K562 (cell line): Measurements from ENCODE around the gene SBDS. TPM values are rescaled to one million over a fixed set of nuclear protein-coding genes. Genes with fewer than 3 reads are reported as not detected.
"Not testable (repeated sequence)": the region's sequence is repeated elsewhere in the genome, so short reads cannot be mapped to it uniquely, and the experiment has no call there.

Experiments used
- ATAC-seq: fragments of 200-7000 bp; cut with Tn5 transposase; 3 replicates; pipeline ENCODE4 v1.9.1; 2020; ENCODE audit warnings: moderate library complexity
- BruUV-seq: library from RNA; stranded (reverse); fragments of 400-500 nt; replicated peaks from 2 replicates; lab custom pipeline; 2021; lab: Mats Ljungman, UMichigan
- CTCF ChIA-PET: fragments of 300-600 bp; formaldehyde crosslinking; extraction: SDS; loops from one replicate; lab custom pipeline; 2021; ENCODE audit warnings: low intra/inter-chr PET ratio; lab: Yijun Ruan, JAX
- POLR2A ChIA-PET: fragments of 300-600, 350-650 bp; sonication (Branson Sonifier 250); formaldehyde crosslinking; extraction: SDS; loops from one replicate; lab custom pipeline; 2021; ENCODE audit warnings: antibody characterized with exemption, inconsistent platforms; lab: Yijun Ruan, JAX
- DNase-seq, 4 experiments: peaks; one replicate each; pipeline versions ENCODE4 v3.0.0 to v3.0.0-alpha.2; 2011 to 2018; ENCODE audit warnings: low spot score in 3 of 4, mixed read lengths in 3 of 4; ENCODE audit errors: extremely low read depth in 1 of 4
- FAIRE-seq: peaks from 2 replicates; lab custom pipeline; 2011; peaks lifted over from hg19 to GRCh38; lab: Jason Lieb, UNC
- H2AFZ ChIP-seq: 2 replicates; pipeline ENCODE4 v1.6.0; 2011; ENCODE audit warnings: low read depth, low read length, control low read depth, inconsistent platforms
- H3K27ac ChIP-seq: fragments of 200-600 bp; 3 replicates; pipeline ENCODE4 v1.8.0; 2011; ENCODE audit warnings: low read depth, mild to moderate bottlenecking, control low read depth, inconsistent platforms, low read length, moderate library complexity, mixed read lengths; ENCODE audit errors: extremely low read depth
- H3K27me3 ChIP-seq, 2 experiments: fragments of 300-600 bp in 1 of 2; 2 replicates in 1 of 2; 3 replicates in 1 of 2; pipeline versions ENCODE4 v1.6.0 to v1.8.0; 2011; ENCODE audit warnings: inconsistent platforms in 2 of 2, low read length in 2 of 2, mild to moderate bottlenecking in 1 of 2, mixed read lengths in 1 of 2, moderate library complexity in 1 of 2; ENCODE audit not compliant: control insufficient read depth in 2 of 2, insufficient read depth in 2 of 2
- H3K36me3 ChIP-seq: fragments of 300-600 bp; 3 replicates; pipeline ENCODE4 v1.8.0; 2011; ENCODE audit warnings: mild to moderate bottlenecking, low read length, inconsistent platforms; ENCODE audit not compliant: control insufficient read depth, insufficient read depth
- H3K4me1 ChIP-seq, 2 experiments: fragments of 200-600 bp in 1 of 2; replicated peaks in 1 of 2; 2 replicates in 1 of 2; 3 replicates in 1 of 2; pipeline versions ENCODE4 v1.5.1 to v1.8.0; 2011; ENCODE audit warnings: inconsistent platforms in 2 of 2, low read length in 2 of 2, mild to moderate bottlenecking in 1 of 2, mixed read lengths in 1 of 2, moderate library complexity in 1 of 2; ENCODE audit not compliant: control insufficient read depth in 2 of 2, insufficient read depth in 2 of 2
- H3K4me2 ChIP-seq: 2 replicates; pipeline ENCODE4 v1.6.1; 2011; ENCODE audit warnings: low read length, control low read depth, inconsistent platforms, mixed read lengths; ENCODE audit not compliant: insufficient read depth
- H3K4me3 ChIP-seq: fragments of 200-600 bp; sonication (generic), shearing (Covaris generic); 2 replicates; pipeline ENCODE4 v1.5.1; 2016; ENCODE audit warnings: control low read depth, inconsistent platforms
- H3K79me2 ChIP-seq: fragments of 200-600 bp; 3 replicates; pipeline ENCODE4 v1.8.0; 2011; ENCODE audit warnings: low read length, inconsistent platforms; ENCODE audit not compliant: control insufficient read depth, insufficient read depth
- H3K9ac ChIP-seq, 2 experiments: 2 replicates each; pipeline versions ENCODE4 v1.6.0 to v1.6.1; 2011; ENCODE audit warnings: low read depth in 2 of 2, low read length in 2 of 2, control low read depth in 1 of 2, inconsistent platforms in 1 of 2, mild to moderate bottlenecking in 1 of 2, mixed read lengths in 1 of 2; ENCODE audit not compliant: insufficient read depth in 1 of 2
- H3K9me1 ChIP-seq: one replicate; pipeline ENCODE4 v1.6.0; 2011; ENCODE audit warnings: inconsistent platforms, mild to moderate bottlenecking, low read length, moderate library complexity; ENCODE audit not compliant: control insufficient read depth, insufficient read depth
- H3K9me3 ChIP-seq: replicated peaks from 2 replicates; pipeline ENCODE4 v1.5.1; 2011; ENCODE audit warnings: low read depth, low read length, inconsistent platforms; ENCODE audit not compliant: control insufficient read depth, insufficient read depth
- H4K20me1 ChIP-seq: replicated peaks from 2 replicates; pipeline ENCODE4 v1.6.1; 2011; ENCODE audit warnings: low read length, inconsistent platforms, mixed read lengths; ENCODE audit not compliant: control insufficient read depth, insufficient read depth
- ARID1B ChIP-seq: fragments of 450-650 bp; IDR thresholded peaks from 2 replicates; pipeline ENCODE4 v1.6.1; 2016; ENCODE audit warnings: antibody characterized with exemption, mild to moderate bottlenecking, inconsistent platforms
- C11orf30 ChIP-seq: fragments of 450-650 bp; IDR thresholded peaks from 2 replicates; pipeline ENCODE4 v1.6.1; 2016; ENCODE audit warnings: low read depth, mild to moderate bottlenecking
- CEBPB ChIP-seq: fragments of 450-650 bp; IDR thresholded peaks from 2 replicates; pipeline ENCODE4 v1.6.1; 2016; ENCODE audit warnings: missing genetic modification characterization, missing compliant biosample characterization
- DPF2 ChIP-seq: fragments of 450-650 bp; IDR thresholded peaks from 2 replicates; pipeline ENCODE4 v1.6.1; 2016
- EP300 ChIP-seq: IDR thresholded peaks from 2 replicates; pipeline ENCODE4 v1.6.1; 2012; ENCODE audit warnings: low read length, improper control_type of control experiment
- FOSL1 ChIP-seq: fragments of 200-800 bp; sonication (Bioruptor generic); conservative IDR thresholded peaks from 2 replicates; pipeline ENCODE4 v1.6.1; 2016; ENCODE audit warnings: missing genetic modification characterization, missing compliant biosample characterization
- KDM1A ChIP-seq, 2 experiments: fragments of 450-650 bp; IDR thresholded peaks; 2 replicates each; pipeline ENCODE4 v1.6.1; 2016; ENCODE audit warnings: mild to moderate bottlenecking in 2 of 2
- MAFG ChIP-seq: fragments of 450-650 bp; conservative IDR thresholded peaks from 2 replicates; pipeline ENCODE4 v1.6.1; 2016; ENCODE audit warnings: missing genetic modification characterization, missing compliant biosample characterization
- MEIS2 ChIP-seq: fragments of 450-650 bp; IDR thresholded peaks from 2 replicates; pipeline ENCODE4 v1.6.1; 2014; ENCODE audit warnings: mild to moderate bottlenecking; ENCODE audit not compliant: partially characterized antibody
- NFE2 ChIP-seq: IDR thresholded peaks from 2 replicates; pipeline ENCODE4 v1.6.1; 2014; ENCODE audit warnings: antibody characterized with exemption, low read depth
- NFIC ChIP-seq: fragments of 450-650 bp; IDR thresholded peaks from 2 replicates; pipeline ENCODE4 v1.6.1; 2017; ENCODE audit warnings: mild to moderate bottlenecking, inconsistent platforms
- RCOR1 ChIP-seq, 2 experiments: IDR thresholded peaks; 2 replicates each; pipeline ENCODE4 v1.6.1; 2012; ENCODE audit warnings: low read depth in 2 of 2, low read length in 2 of 2, borderline replicate concordance in 1 of 2, improper control_type of control experiment in 1 of 2
- SMARCA4 ChIP-seq: fragments of 450-650 bp; IDR thresholded peaks from 2 replicates; pipeline ENCODE4 v1.6.1; 2016
- SOX6 ChIP-seq: fragments of 450-650 bp; IDR thresholded peaks from 2 replicates; pipeline ENCODE4 v1.6.1; 2014; ENCODE audit warnings: mild to moderate bottlenecking
- SRF ChIP-seq, 2 experiments: fragments of 250-450, 450-650 bp in 1 of 2; sonication (Bioruptor Pico) in 1 of 2; sonication (generic) in 1 of 2; formaldehyde crosslinking; IDR thresholded peaks; 2 replicates each; pipeline versions ENCODE4 v1.5.0 to v1.5.1; 2020 to 2022; ENCODE audit warnings: mild to moderate bottlenecking in 1 of 2, missing genetic modification reagents in 1 of 2
- WGBS: fragments of 100-300 bp; shearing (Covaris generic); methylation state at CpG from one replicate; pipeline ENCODE4 v1.1.6; 2016; ENCODE audit warnings: low coverage, mixed read lengths; ENCODE audit not compliant: insufficient coverage; ENCODE audit errors: missing lambda C conversion rate; 5-methylcytosine and 5-hydroxymethylcytosine counted together
- in situ Hi-C: fragments of 300-500 bp; cut with MboI; formaldehyde crosslinking; loops from 4 replicates; pipeline ENCODE4 v1.15.0; 2018; ENCODE audit warnings: inconsistent platforms, mixed read lengths
- intact Hi-C: fragments of 100-400 bp; cut with micrococcal nuclease; formaldehyde crosslinking; loops from 2 replicates; pipeline ENCODE4 v1.14.2; 2022
- polyA plus RNA-seq, 8 experiments: library from polyadenylated mRNA; depleted of rRNA in 4 of 8; stranded (reverse) in 5 of 8; unstranded in 3 of 8; fragments of >200 nt; fragmentation: Nextera tagmentation in 2 of 8; fragmentation: Illumina TruSeq in 1 of 8; extraction: Ambion mirVana in 2 of 8; extraction: Trizol in 1 of 8; gene quantifications; 2 replicates each; pipeline versions ENCODE4 v1.2.1 to v1.2.3, GENCODE V29; 2011 to 2014; ENCODE audit warnings: inconsistent platforms in 1 of 8, missing spikeins in 1 of 8
- total RNA-seq, 7 experiments: library from RNA; depleted of rRNA in 6 of 7; stranded (reverse); fragments of >200 nt in 6 of 7; fragmentation: Illumina TruSeq in 2 of 7; extraction: Trizol in 2 of 7; gene quantifications; 2 replicates each; pipeline versions ENCODE4 v1.2.1 to v1.2.3, GENCODE V29; 2011 to 2021; ENCODE audit warnings: low replicate concordance in 1 of 7
- TF ChIP-seq, protein P1 (sequence below): fragments of 450-650 bp; IDR thresholded peaks from 2 replicates; pipeline ENCODE4 v1.6.1; 2016
- TF ChIP-seq, protein P2 (sequence below): sonication (generic); IDR thresholded peaks from 2 replicates; pipeline ENCODE4 v1.6.1; 2016
- TF ChIP-seq, protein P3 (sequence below), 2 experiments: IDR thresholded peaks in 1 of 2; conservative IDR thresholded peaks in 1 of 2; 2 replicates each; pipeline ENCODE4 v1.6.1; 2016; ENCODE audit warnings: low read depth in 2 of 2, mild to moderate bottlenecking in 1 of 2, missing compliant biosample characterization in 1 of 2, missing genetic modification characterization in 1 of 2, moderate library complexity in 1 of 2

The SBDS gene
- total and polyA plus RNA-seq, 9 of the 15 experiments (the other 6 are each of a cell fraction or from before 2014, with no cell fraction given): 105 to 174 (median 117) TPM

DNA sequence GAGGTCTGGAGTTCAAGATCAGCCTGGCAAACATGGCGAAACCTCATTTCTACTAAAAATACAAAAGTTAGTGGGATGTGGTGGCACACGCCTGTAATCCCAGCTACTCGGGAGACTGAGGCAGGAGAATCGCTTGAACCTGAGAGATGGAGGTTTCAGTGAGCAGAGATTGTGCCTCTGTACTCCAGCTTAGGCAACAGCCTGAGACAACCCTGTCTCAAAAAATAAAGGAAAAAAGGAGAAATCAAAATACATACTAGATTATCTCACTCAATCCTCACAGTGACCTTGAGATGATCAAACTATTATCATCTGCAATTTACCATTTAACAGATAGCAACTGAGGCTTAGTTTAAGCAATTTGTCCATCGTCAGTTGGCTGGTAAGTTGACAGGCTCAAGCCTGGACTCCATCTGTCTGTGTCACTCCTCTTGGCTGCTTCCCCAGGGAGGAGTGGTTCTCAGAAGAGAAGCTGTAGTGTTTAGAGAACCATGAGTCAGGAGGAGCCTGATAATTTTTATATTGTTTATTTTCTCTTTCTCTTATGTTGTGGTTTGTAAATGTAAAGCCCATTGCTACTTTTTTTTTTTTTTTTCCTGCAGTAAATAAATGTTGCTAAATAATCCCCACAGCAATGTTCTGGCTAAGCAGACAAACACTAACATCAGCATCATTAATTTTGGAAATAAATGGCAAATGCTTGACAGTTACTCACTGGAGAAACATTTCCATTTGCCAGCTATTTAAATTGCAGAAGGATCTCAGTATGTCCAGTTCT, 47.6 kb upstream of the SBDS start:
- FAIRE-seq (peak; percentile 84), ATAC-seq (peak; percentile 94), DNase-seq (peak in 2 of 4 experiments; percentile 29 to 67)
- in situ Hi-C loops, H4K20me1 ChIP-seq, H3K27me3 ChIP-seq, H2AFZ ChIP-seq, H3K27ac ChIP-seq, H3K4me2 ChIP-seq, CTCF ChIA-PET, POLR2A ChIA-PET, BruUV-seq, H3K79me2 ChIP-seq, H3K9me1 ChIP-seq, H3K9ac ChIP-seq, H3K9me3 ChIP-seq, H3K4me3 ChIP-seq: not testable (repeated sequence)
- intact Hi-C loops: loop anchor here (10.0 kb wide), 1 partner anchor 62 kb away; no protein-coding TSS in a partner anchor
- peaks cover 7 to 10% of the 10 kb centered on the region in 2 experiments; a peak in 4 of 5 replicates for H3K4me1 ChIP-seq
- 50% methylated on average over 5 of the region's 5 CpGs for WGBS
- H3K36me3 ChIP-seq: peaks cover 11% of the 10 kb centered on the region; the same call in 1 of the 3 replicates
- TF ChIP-seq RCOR1 (IDR thresholded peaks at IDR 0.05; ENCODE audit: borderline replicate concordance in 1 of 2, low read depth in 2 of 2, low read length in 2 of 2): peak in 1 of 2 experiments; percentile 24; a peak in 1 of 4 replicates
- TF ChIP-seq MEIS2: peak; percentile 93
- peak; percentile 65 for TF ChIP-seq DPF2
- TF ChIP-seq EP300: peak; percentile 5; the same call in 1 of the 2 replicates
- TF ChIP-seq FOSL1 (tag): 0 out of 2 replicates have a peak, but pooled peaks have one; percentile 14
- TF ChIP-seq, protein P1, sequence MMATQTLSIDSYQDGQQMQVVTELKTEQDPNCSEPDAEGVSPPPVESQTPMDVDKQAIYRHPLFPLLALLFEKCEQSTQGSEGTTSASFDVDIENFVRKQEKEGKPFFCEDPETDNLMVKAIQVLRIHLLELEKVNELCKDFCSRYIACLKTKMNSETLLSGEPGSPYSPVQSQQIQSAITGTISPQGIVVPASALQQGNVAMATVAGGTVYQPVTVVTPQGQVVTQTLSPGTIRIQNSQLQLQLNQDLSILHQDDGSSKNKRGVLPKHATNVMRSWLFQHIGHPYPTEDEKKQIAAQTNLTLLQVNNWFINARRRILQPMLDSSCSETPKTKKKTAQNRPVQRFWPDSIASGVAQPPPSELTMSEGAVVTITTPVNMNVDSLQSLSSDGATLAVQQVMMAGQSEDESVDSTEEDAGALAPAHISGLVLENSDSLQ: peak; percentile 90
- peak; percentile 69 for TF ChIP-seq NFE2
- TF ChIP-seq SMARCA4: 0 out of 2 replicates have a peak, but pooled peaks have one; percentile 36
- TF ChIP-seq C11orf30: peak; percentile 67
- TF ChIP-seq NFIC: peak; percentile 86
- TF ChIP-seq CEBPB (tag): 0 out of 2 replicates have a peak, but pooled peaks have one; percentile 14
- TF ChIP-seq, protein P2, sequence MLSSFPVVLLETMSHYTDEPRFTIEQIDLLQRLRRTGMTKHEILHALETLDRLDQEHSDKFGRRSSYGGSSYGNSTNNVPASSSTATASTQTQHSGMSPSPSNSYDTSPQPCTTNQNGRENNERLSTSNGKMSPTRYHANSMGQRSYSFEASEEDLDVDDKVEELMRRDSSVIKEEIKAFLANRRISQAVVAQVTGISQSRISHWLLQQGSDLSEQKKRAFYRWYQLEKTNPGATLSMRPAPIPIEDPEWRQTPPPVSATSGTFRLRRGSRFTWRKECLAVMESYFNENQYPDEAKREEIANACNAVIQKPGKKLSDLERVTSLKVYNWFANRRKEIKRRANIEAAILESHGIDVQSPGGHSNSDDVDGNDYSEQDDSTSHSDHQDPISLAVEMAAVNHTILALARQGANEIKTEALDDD: peak; percentile 41; the same call in 1 of the 2 replicates
- TF ChIP-seq KDM1A (IDR thresholded peaks at IDR 0.05): peak; percentile 41 to 67; a peak in 2 of 4 replicates
- TF ChIP-seq SRF (CRISPR knock-in tag; IDR thresholded peaks at IDR 0.05): peak in 1 of 2 experiments; percentile 92; a peak in 1 of 4 replicates
- TF ChIP-seq, protein P3, sequence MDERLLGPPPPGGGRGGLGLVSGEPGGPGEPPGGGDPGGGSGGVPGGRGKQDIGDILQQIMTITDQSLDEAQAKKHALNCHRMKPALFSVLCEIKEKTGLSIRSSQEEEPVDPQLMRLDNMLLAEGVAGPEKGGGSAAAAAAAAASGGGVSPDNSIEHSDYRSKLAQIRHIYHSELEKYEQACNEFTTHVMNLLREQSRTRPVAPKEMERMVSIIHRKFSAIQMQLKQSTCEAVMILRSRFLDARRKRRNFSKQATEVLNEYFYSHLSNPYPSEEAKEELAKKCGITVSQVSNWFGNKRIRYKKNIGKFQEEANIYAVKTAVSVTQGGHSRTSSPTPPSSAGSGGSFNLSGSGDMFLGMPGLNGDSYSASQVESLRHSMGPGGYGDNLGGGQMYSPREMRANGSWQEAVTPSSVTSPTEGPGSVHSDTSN (CRISPR knock-in tag; IDR thresholded peaks at IDR 0.05; ENCODE audit: low read depth): not testable (repeated sequence)
- TF ChIP-seq, protein P3 (tag; conservative IDR thresholded peaks at IDR 0.05; ENCODE audit: low read depth): peak; percentile 95
- peak; percentile 65 for TF ChIP-seq ARID1B
- peak; percentile 57 for TF ChIP-seq MAFG (tag)
- TF ChIP-seq SOX6: 0 out of 2 replicates have a peak, but pooled peaks have one; percentile 24
